ENCODE measurements around the gene OLFML2B. TPM values are rescaled to one million over a fixed set of nuclear protein-coding genes. Genes with fewer than 3 reads are reported as not detected.

Gene OLFML2B
- total and polyA plus RNA-seq, 2 donors (not counting 1 experiment from before 2014, with no cell fraction given): 5.1 to 7.2 TPM

- Histone ChIP-seq H3K9ac (ENCODE audit: insufficient read depth, low read length) (no peak overlapping the region), H3K27me3 (ENCODE audit: control insufficient read depth, insufficient read depth, low read length) (no peaks in the 10 kb centered on the region)
- peak in 1 of 2 donors; percentile 59 for DNase-seq (ENCODE audit: low read depth in 2 of 2)
These were observed 24.9 kb downstream of the OLFML2B start for GRCh38 chr1:161998811-161999210.

GRCh38 chr1:161997152-161997551 lies 26.5 kb downstream of the OLFML2B start:
- Histone ChIP-seq H3K27ac (ENCODE audit: insufficient read depth, low read length) (no peak overlapping the region), H3K4me3 (replicated peaks in 1 of 4; ENCODE audit: control extremely low read depth in 1 of 4, insufficient read depth in 1 of 4, low read depth in 3 of 4, low read length in 4 of 4) (no peak overlapping the region), H3K4me2 (ENCODE audit: extremely low read depth, insufficient read depth, low read length) (no peak overlapping the region), H3K4me1 (ENCODE audit: control insufficient read depth, extremely low read depth, insufficient read depth, low read length) (no peaks in the 10 kb centered on the region), H3K9ac (ENCODE audit: insufficient read depth, low read length) (no peak overlapping the region), H3K27me3 (ENCODE audit: control insufficient read depth, insufficient read depth, low read length) (no peaks in the 10 kb centered on the region), H2AFZ (ENCODE audit: low read length) (no peak overlapping the region), H3K79me2 (ENCODE audit: control insufficient read depth, insufficient read depth, low read length) (no peaks in the 10 kb centered on the region), H4K20me1 (ENCODE audit: control insufficient read depth, extremely low read depth, insufficient read depth, low read length) (no peaks in the 10 kb centered on the region), H3K9me3 (ENCODE audit: control insufficient read depth, insufficient read depth, low read depth, low read length) (no peaks in the 10 kb centered on the region), H3K36me3 (ENCODE audit: control insufficient read depth, insufficient read depth, low read length) (peaks cover 2% of the 10 kb centered on the region)
- TF ChIP-seq EZH2 (IDR thresholded peaks at IDR 0.05; ENCODE audit: low read length, missing control alignments) (no peak), CTCF (conservative IDR thresholded peaks at IDR 0.05 in 1 of 2, IDR thresholded peaks at IDR 0.05 in 1 of 2; ENCODE audit: low read depth in 1 of 2, low read length in 2 of 2) (no peak)
- DNase-seq (ENCODE audit: low read depth in 2 of 2): no peak

More at GRCh38 chr1:161998811-161999210, 24.9 kb downstream of the OLFML2B start:
- H2AFZ ChIP-seq (ENCODE audit: low read length): no peak overlapping the region
- H3K27ac ChIP-seq (ENCODE audit: insufficient read depth, low read length): no peak overlapping the region
- peaks cover 3% of the 10 kb centered on the region for H3K4me1 ChIP-seq (ENCODE audit: control insufficient read depth, extremely low read depth, insufficient read depth, low read length)
- peaks cover 2% of the 10 kb centered on the region for H3K36me3 ChIP-seq (ENCODE audit: control insufficient read depth, insufficient read depth, low read length)
- H3K9me3 ChIP-seq (ENCODE audit: control insufficient read depth, insufficient read depth, low read depth, low read length): no peaks in the 10 kb centered on the region
- H3K4me3 ChIP-seq (replicated peaks in 1 of 4; ENCODE audit: control extremely low read depth in 1 of 4, insufficient read depth in 1 of 4, low read depth in 3 of 4, low read length in 4 of 4): no peak overlapping the region
- H3K79me2 ChIP-seq (ENCODE audit: control insufficient read depth, insufficient read depth, low read length): no peaks in the 10 kb centered on the region
- H4K20me1 ChIP-seq (ENCODE audit: control insufficient read depth, extremely low read depth, insufficient read depth, low read length): no peaks in the 10 kb centered on the region
- TF ChIP-seq CTCF (conservative IDR thresholded peaks at IDR 0.05 in 1 of 2, IDR thresholded peaks at IDR 0.05 in 1 of 2; ENCODE audit: low read depth in 1 of 2, low read length in 2 of 2) (no peak), EZH2 (IDR thresholded peaks at IDR 0.05; ENCODE audit: low read length, missing control alignments) (no peak)
- no peak overlapping the region for H3K4me2 ChIP-seq (ENCODE audit: extremely low read depth, insufficient read depth, low read length)

GRCh38 chr1:161994175-161994668 lies 29.4 kb downstream of the OLFML2B start:
- TF ChIP-seq CTCF (conservative IDR thresholded peaks at IDR 0.05 in 1 of 2, IDR thresholded peaks at IDR 0.05 in 1 of 2; ENCODE audit: low read depth in 1 of 2, low read length in 2 of 2) (no peak), EZH2 (IDR thresholded peaks at IDR 0.05; ENCODE audit: low read length, missing control alignments) (no peak)
- H3K4me3 ChIP-seq (replicated peaks in 1 of 4; ENCODE audit: control extremely low read depth in 1 of 4, insufficient read depth in 1 of 4, low read depth in 3 of 4, low read length in 4 of 4): no peak overlapping the region
- peak overlapping the region; percentile 30 for H3K4me2 ChIP-seq (ENCODE audit: extremely low read depth, insufficient read depth, low read length)
- H3K9me3 ChIP-seq (ENCODE audit: control insufficient read depth, insufficient read depth, low read depth, low read length): no peaks in the 10 kb centered on the region
- peaks cover 2% of the 10 kb centered on the region for H3K36me3 ChIP-seq (ENCODE audit: control insufficient read depth, insufficient read depth, low read length)
- no peaks in the 10 kb centered on the region for H3K27me3 ChIP-seq (ENCODE audit: control insufficient read depth, insufficient read depth, low read length)
- H3K9ac ChIP-seq (ENCODE audit: insufficient read depth, low read length): no peak overlapping the region
- H3K27ac ChIP-seq (ENCODE audit: insufficient read depth, low read length): no peak overlapping the region
- no peaks in the 10 kb centered on the region for H3K79me2 ChIP-seq (ENCODE audit: control insufficient read depth, insufficient read depth, low read length)
- no peaks in the 10 kb centered on the region for H4K20me1 ChIP-seq (ENCODE audit: control insufficient read depth, extremely low read depth, insufficient read depth, low read length)
- DNase-seq (ENCODE audit: low read depth in 2 of 2): peak; percentile 55 to 85
- H3K4me1 ChIP-seq (ENCODE audit: control insufficient read depth, extremely low read depth, insufficient read depth, low read length): peaks cover under 1% of the 10 kb centered on the region
- no peak overlapping the region for H2AFZ ChIP-seq (ENCODE audit: low read length)
